DOHH2 (cell line): ENCODE data around the gene ICAM5.
"Not testable (repeated sequence)": the region's sequence is repeated elsewhere in the genome, so short reads cannot be mapped to it uniquely, and the experiment has no call there.

Experiments used
- EZH2phosphoT487 ChIP-seq: fragments of 200-600 bp; sonication (generic); IDR thresholded peaks from 2 replicates; pipeline ENCODE4 v1.6.1; 2017; ENCODE audit warnings: borderline replicate concordance, mild to moderate bottlenecking, antibody characterized with exemption, low read length, moderate library complexity, mixed read lengths
- TF ChIP-seq, protein P1 (sequence below): fragments of 200-600 bp; sonication (generic); IDR thresholded peaks from one replicate; pipeline ENCODE4 v1.5.1; 2014; ENCODE audit warnings: antibody characterized with exemption, mild to moderate bottlenecking, low read depth, low read length; ENCODE audit not compliant: poor library complexity, severe bottlenecking

DNA sequence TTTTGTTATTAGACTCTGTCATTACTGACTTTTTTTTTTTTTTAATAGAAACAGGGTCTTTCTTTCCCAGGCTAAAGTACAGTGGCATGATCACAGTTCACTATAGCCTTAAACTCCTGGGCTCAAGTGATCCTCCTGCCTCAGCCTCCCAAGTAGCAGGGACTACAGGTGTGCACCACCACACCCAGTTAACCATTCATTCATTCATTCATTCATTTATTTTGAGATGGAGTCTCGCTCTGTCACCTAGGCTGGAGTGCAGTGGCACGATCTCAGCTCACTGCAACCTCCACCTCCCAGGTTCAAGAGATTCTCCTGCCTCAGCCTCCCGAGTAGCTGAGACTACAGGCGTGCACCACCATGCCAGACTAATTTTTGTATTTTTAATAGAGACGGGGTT, 7.7 kb upstream of the ICAM5 start:
- TF ChIP-seq, protein P1, sequence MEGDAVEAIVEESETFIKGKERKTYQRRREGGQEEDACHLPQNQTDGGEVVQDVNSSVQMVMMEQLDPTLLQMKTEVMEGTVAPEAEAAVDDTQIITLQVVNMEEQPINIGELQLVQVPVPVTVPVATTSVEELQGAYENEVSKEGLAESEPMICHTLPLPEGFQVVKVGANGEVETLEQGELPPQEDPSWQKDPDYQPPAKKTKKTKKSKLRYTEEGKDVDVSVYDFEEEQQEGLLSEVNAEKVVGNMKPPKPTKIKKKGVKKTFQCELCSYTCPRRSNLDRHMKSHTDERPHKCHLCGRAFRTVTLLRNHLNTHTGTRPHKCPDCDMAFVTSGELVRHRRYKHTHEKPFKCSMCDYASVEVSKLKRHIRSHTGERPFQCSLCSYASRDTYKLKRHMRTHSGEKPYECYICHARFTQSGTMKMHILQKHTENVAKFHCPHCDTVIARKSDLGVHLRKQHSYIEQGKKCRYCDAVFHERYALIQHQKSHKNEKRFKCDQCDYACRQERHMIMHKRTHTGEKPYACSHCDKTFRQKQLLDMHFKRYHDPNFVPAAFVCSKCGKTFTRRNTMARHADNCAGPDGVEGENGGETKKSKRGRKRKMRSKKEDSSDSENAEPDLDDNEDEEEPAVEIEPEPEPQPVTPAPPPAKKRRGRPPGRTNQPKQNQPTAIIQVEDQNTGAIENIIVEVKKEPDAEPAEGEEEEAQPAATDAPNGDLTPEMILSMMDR, result not testable (repeated sequence)
- TF ChIP-seq EZH2phosphoT487, result not testable (repeated sequence)
